Keratinocyte (primary cell): ENCODE measurements around the gene CALCB.

ENCODE experiments used
- CTCF ChIP-seq, 3 experiments: IDR thresholded peaks in 1 of 3; conservative IDR thresholded peaks in 1 of 3; optimal IDR thresholded peaks in 1 of 3; 2 replicates in 2 of 3; 3 replicates in 1 of 3; pipeline versions ENCODE3 to v1.5.1; 2011; ENCODE audit warnings: low read length in 3 of 3, mild to moderate bottlenecking in 3 of 3, moderate library complexity in 2 of 3, control low read depth in 1 of 3, inconsistent platforms in 1 of 3; ENCODE audit not compliant: insufficient read depth in 2 of 3; ENCODE audit errors: extremely low read depth in 1 of 3
- EZH2 ChIP-seq: IDR thresholded peaks from one replicate; pipeline ENCODE4 v1.6.1; 2012; ENCODE audit warnings: inconsistent platforms, mild to moderate bottlenecking, low read length, moderate library complexity

- no peak for TF ChIP-seq CTCF (optimal IDR thresholded peaks at IDR 0.05 in 1 of 3, IDR thresholded peaks at IDR 0.05 in 1 of 3, conservative IDR thresholded peaks at IDR 0.05 in 1 of 3; ENCODE audit: extremely low read depth in 1 of 3, insufficient read depth in 2 of 3, low read length in 3 of 3)
- no peak for TF ChIP-seq EZH2
Measured at GRCh38 chr11:15099267-15099666, 25.9 kb downstream of the CALCB start.
